HEK293 (cell line): ENCODE results near the gene BAIAP2.
A peak's percentile ranks its signal among the peaks of the same experiment; 100 is the strongest.

Experiments
- AEBP2 ChIP-seq: fragments of 450-650 bp; formaldehyde crosslinking; IDR thresholded peaks from 2 replicates; pipeline ENCODE4 v1.5.1; 2016; ENCODE audit warnings: missing biosample characterization, missing genetic modification characterization, borderline replicate concordance
- FEZF1 ChIP-seq: fragments of 450-650 bp; formaldehyde crosslinking; IDR thresholded peaks from 2 replicates; pipeline ENCODE4 v1.5.1; 2016; ENCODE audit warnings: missing biosample characterization, missing genetic modification characterization
- GLIS1 ChIP-seq: fragments of 450-650 bp; formaldehyde crosslinking; IDR thresholded peaks from 2 replicates; pipeline ENCODE4 v1.5.1; 2016; ENCODE audit warnings: missing biosample characterization, missing genetic modification characterization
- KLF1 ChIP-seq: fragments of 450-650 bp; formaldehyde crosslinking; IDR thresholded peaks from 2 replicates; pipeline ENCODE4 v1.5.1; 2016; ENCODE audit warnings: missing biosample characterization, missing genetic modification characterization
- OVOL3 ChIP-seq: fragments of 450-650 bp; formaldehyde crosslinking; IDR thresholded peaks from 2 replicates; pipeline ENCODE4 v1.5.1; 2016; ENCODE audit warnings: missing biosample characterization, missing genetic modification characterization
- PRDM4 ChIP-seq: fragments of 450-650 bp; formaldehyde crosslinking; IDR thresholded peaks from 2 replicates; pipeline ENCODE4 v1.5.1; 2017; ENCODE audit warnings: missing biosample characterization, missing genetic modification characterization
- SCRT2 ChIP-seq: fragments of 450-650 bp; formaldehyde crosslinking; IDR thresholded peaks from 2 replicates; pipeline ENCODE4 v1.5.1; 2016; ENCODE audit warnings: missing biosample characterization, missing genetic modification characterization
- ZBTB11 ChIP-seq: fragments of 450-650 bp; formaldehyde crosslinking; conservative IDR thresholded peaks from 2 replicates; pipeline ENCODE4 v1.5.1; 2016; ENCODE audit warnings: low read depth, missing biosample characterization, missing genetic modification characterization
- ZBTB44 ChIP-seq: fragments of 450-650 bp; IDR thresholded peaks from 2 replicates; pipeline ENCODE4 v1.5.1; 2018; ENCODE audit warnings: missing biosample characterization, mild to moderate bottlenecking, missing genetic modification characterization
- ZBTB8A ChIP-seq: fragments of 450-650 bp; formaldehyde crosslinking; IDR thresholded peaks from 2 replicates; pipeline ENCODE4 v1.5.1; 2016; ENCODE audit warnings: missing biosample characterization, missing genetic modification characterization
- ZIC2 ChIP-seq: fragments of 450-650 bp; formaldehyde crosslinking; IDR thresholded peaks from 2 replicates; pipeline ENCODE4 v1.5.1; 2016; ENCODE audit warnings: missing biosample characterization, missing genetic modification characterization
- ZNF121 ChIP-seq: fragments of 450-650 bp; formaldehyde crosslinking; IDR thresholded peaks from 2 replicates; pipeline ENCODE4 v1.5.1; 2016; ENCODE audit warnings: missing biosample characterization, missing genetic modification characterization
- ZNF140 ChIP-seq: fragments of 450-650 bp; formaldehyde crosslinking; IDR thresholded peaks from 2 replicates; pipeline ENCODE4 v1.5.1; 2016; ENCODE audit warnings: missing biosample characterization, missing genetic modification characterization
- ZNF211 ChIP-seq: fragments of 450-650 bp; formaldehyde crosslinking; IDR thresholded peaks from 2 replicates; pipeline ENCODE4 v1.5.1; 2016; ENCODE audit warnings: low read depth, missing biosample characterization, missing genetic modification characterization
- ZNF266 ChIP-seq: fragments of 450-650 bp; formaldehyde crosslinking; IDR thresholded peaks from 2 replicates; pipeline ENCODE4 v1.5.1; 2016; ENCODE audit warnings: missing biosample characterization, missing genetic modification characterization, low read depth
- ZNF391 ChIP-seq: fragments of 450-650 bp; formaldehyde crosslinking; IDR thresholded peaks from 2 replicates; pipeline ENCODE4 v1.5.1; 2016; ENCODE audit warnings: low read depth, missing biosample characterization, missing genetic modification characterization, borderline replicate concordance
- ZNF473 ChIP-seq: fragments of 450-650 bp; formaldehyde crosslinking; IDR thresholded peaks from 2 replicates; pipeline ENCODE4 v1.5.1; 2017; ENCODE audit warnings: missing biosample characterization, missing genetic modification characterization
- ZNF48 ChIP-seq: fragments of 450-650 bp; formaldehyde crosslinking; IDR thresholded peaks from 2 replicates; pipeline ENCODE4 v1.5.1; 2016; ENCODE audit warnings: missing biosample characterization, missing genetic modification characterization
- ZNF521 ChIP-seq: fragments of 450-650 bp; formaldehyde crosslinking; IDR thresholded peaks from 2 replicates; pipeline ENCODE4 v1.5.1; 2017; ENCODE audit warnings: missing biosample characterization, mild to moderate bottlenecking, missing genetic modification characterization
- ZNF548 ChIP-seq: fragments of 450-650 bp; formaldehyde crosslinking; IDR thresholded peaks from 2 replicates; pipeline ENCODE4 v1.5.1; 2016; ENCODE audit warnings: missing biosample characterization, missing genetic modification characterization
- ZNF624 ChIP-seq: fragments of 450-650 bp; formaldehyde crosslinking; IDR thresholded peaks from 2 replicates; pipeline ENCODE4 v1.5.1; 2017; ENCODE audit warnings: missing biosample characterization, missing genetic modification characterization
- ZNF639 ChIP-seq: fragments of 450-650 bp; formaldehyde crosslinking; IDR thresholded peaks from 2 replicates; pipeline ENCODE4 v1.5.1; 2016; ENCODE audit warnings: missing biosample characterization, missing genetic modification characterization
- ZNF654 ChIP-seq: fragments of 450-650 bp; formaldehyde crosslinking; IDR thresholded peaks from 2 replicates; pipeline ENCODE4 v1.5.1; 2016; ENCODE audit warnings: low read depth, missing biosample characterization, missing genetic modification characterization
- ZNF692 ChIP-seq: fragments of 450-650 bp; formaldehyde crosslinking; IDR thresholded peaks from 2 replicates; pipeline ENCODE4 v1.5.1; 2016; ENCODE audit warnings: missing biosample characterization, missing genetic modification characterization
- ZNF707 ChIP-seq: fragments of 450-650 bp; formaldehyde crosslinking; IDR thresholded peaks from 2 replicates; pipeline ENCODE4 v1.5.1; 2016; ENCODE audit warnings: missing biosample characterization, missing genetic modification characterization
- ZNF76 ChIP-seq: fragments of 450-650 bp; formaldehyde crosslinking; IDR thresholded peaks from 2 replicates; pipeline ENCODE4; 2016; ENCODE audit warnings: low read depth, missing biosample characterization, missing genetic modification characterization, borderline replicate concordance
- ZNF777 ChIP-seq: fragments of 450-650 bp; formaldehyde crosslinking; IDR thresholded peaks from 2 replicates; pipeline ENCODE4 v1.5.1; 2017; ENCODE audit warnings: missing biosample characterization, missing genetic modification characterization, borderline replicate concordance

Gene BAIAP2

GRCh38 chr17:81002409-81003361 is 32.3 kb upstream of the BAIAP2 start (continued):
- no peak for TF ChIP-seq ZNF639 (tag by site-specific recombination)
- no peak; the same call in 1 of the 2 replicates for TF ChIP-seq ZBTB44
- TF ChIP-seq ZNF473 (tag by site-specific recombination) = no peak
- TF ChIP-seq ZNF48 (tag by site-specific recombination) = no peak
- TF ChIP-seq ZNF777 (tag by site-specific recombination) = no peak
- TF ChIP-seq ZNF624 = no peak
- TF ChIP-seq ZNF391 (tag by site-specific recombination) = 0 out of 2 replicates have a peak, but pooled peaks have one; percentile 38
- TF ChIP-seq ZNF548 (tag by site-specific recombination) = no peak
- peak; percentile 44; the same call in 1 of the 2 replicates for TF ChIP-seq KLF1
- TF ChIP-seq GLIS1 = peak; percentile 19; the same call in 1 of the 2 replicates
- TF ChIP-seq OVOL3 (tag by site-specific recombination) = no peak
- TF ChIP-seq PRDM4 = no peak
- no peak for TF ChIP-seq ZNF707 (tag by site-specific recombination)
- 0 out of 2 replicates have a peak, but pooled peaks have one; percentile 21 for TF ChIP-seq ZNF692
- no peak for TF ChIP-seq ZNF140 (tag by site-specific recombination)
- TF ChIP-seq ZNF266 (tag by site-specific recombination) = no peak
- peak; percentile 56 for TF ChIP-seq ZIC2
- no peak for TF ChIP-seq AEBP2 (tag by site-specific recombination)
- TF ChIP-seq FEZF1 (tag by site-specific recombination) = peak; percentile 75
- TF ChIP-seq ZBTB11 (tag by site-specific recombination) = no peak
- peak; percentile 66 for TF ChIP-seq ZBTB8A
- TF ChIP-seq ZNF211 (tag by site-specific recombination) = no peak
- TF ChIP-seq SCRT2 = peak; percentile 92
- TF ChIP-seq ZNF76 (tag by site-specific recombination) = peak; percentile 27; the same call in 1 of the 2 replicates
- no peak for TF ChIP-seq ZNF521 (tag by site-specific recombination)
- TF ChIP-seq ZNF654 (tag by site-specific recombination) = no peak
- peak; percentile 100 for TF ChIP-seq ZNF121 (tag by site-specific recombination)
